HEK293 (cell line): ENCODE measurements around the gene CX3CL1.

Experiments used
- KLF7 ChIP-seq: fragments of 450-650 bp; formaldehyde crosslinking; IDR thresholded peaks from 2 replicates; pipeline ENCODE4 v1.5.1; 2016; ENCODE audit warnings: missing biosample characterization, missing genetic modification characterization, borderline replicate concordance
- ZBTB1 ChIP-seq: fragments of 450-650 bp; formaldehyde crosslinking; IDR thresholded peaks from 2 replicates; pipeline ENCODE4 v1.5.1; 2016; ENCODE audit warnings: missing biosample characterization, missing genetic modification characterization
- ZBTB20 ChIP-seq: fragments of 450-650 bp; formaldehyde crosslinking; IDR thresholded peaks from 2 replicates; pipeline ENCODE4 v1.5.1; 2016; ENCODE audit warnings: missing biosample characterization, missing genetic modification characterization
- ZFP37 ChIP-seq: fragments of 450-650 bp; formaldehyde crosslinking; IDR thresholded peaks from 2 replicates; pipeline ENCODE4 v1.5.1; 2016; ENCODE audit warnings: missing biosample characterization, missing genetic modification characterization
- ZNF114 ChIP-seq: fragments of 450-650 bp; formaldehyde crosslinking; IDR thresholded peaks from 2 replicates; pipeline ENCODE4 v1.5.0; 2017; ENCODE audit warnings: missing biosample characterization, missing genetic modification characterization
- ZNF121 ChIP-seq: fragments of 450-650 bp; formaldehyde crosslinking; IDR thresholded peaks from 2 replicates; pipeline ENCODE4 v1.5.1; 2016; ENCODE audit warnings: missing biosample characterization, missing genetic modification characterization
- ZNF335 ChIP-seq: fragments of 450-650 bp; formaldehyde crosslinking; conservative IDR thresholded peaks from 2 replicates; pipeline ENCODE4 v1.5.1; 2016; ENCODE audit warnings: missing biosample characterization, missing genetic modification characterization
- ZNF350 ChIP-seq: fragments of 450-650 bp; formaldehyde crosslinking; IDR thresholded peaks from 2 replicates; pipeline ENCODE4 v1.5.0; 2017; ENCODE audit warnings: missing biosample characterization, mild to moderate bottlenecking, missing genetic modification characterization
- ZNF510 ChIP-seq: fragments of 450-650 bp; formaldehyde crosslinking; IDR thresholded peaks from 2 replicates; pipeline ENCODE4 v1.5.1; 2018; ENCODE audit warnings: mild to moderate bottlenecking, missing genetic modification characterization, missing biosample characterization; ENCODE audit not compliant: insufficient replicate concordance
- ZNF530 ChIP-seq: fragments of 450-650 bp; formaldehyde crosslinking; IDR thresholded peaks from 2 replicates; pipeline ENCODE4 v1.5.1; 2016; ENCODE audit warnings: low read depth, missing biosample characterization, missing genetic modification characterization
- ZNF558 ChIP-seq: fragments of 450-650 bp; formaldehyde crosslinking; IDR thresholded peaks from 2 replicates; pipeline ENCODE4 v1.5.1; 2016; ENCODE audit warnings: missing biosample characterization, missing genetic modification characterization
- ZNF585B ChIP-seq: fragments of 450-650 bp; formaldehyde crosslinking; IDR thresholded peaks from 2 replicates; pipeline ENCODE4 v1.5.1; 2016; ENCODE audit warnings: missing biosample characterization, missing genetic modification characterization
- TF ChIP-seq, protein P1 (sequence below): fragments of 450-650 bp; formaldehyde crosslinking; IDR thresholded peaks from 2 replicates; pipeline ENCODE4 v1.5.1; 2016; ENCODE audit warnings: missing biosample characterization, missing genetic modification characterization
- TF ChIP-seq, protein P2 (sequence below): fragments of 450-650 bp; formaldehyde crosslinking; IDR thresholded peaks from 2 replicates; pipeline ENCODE4 v1.5.1; 2017; ENCODE audit warnings: missing biosample characterization, missing genetic modification characterization

DNA sequence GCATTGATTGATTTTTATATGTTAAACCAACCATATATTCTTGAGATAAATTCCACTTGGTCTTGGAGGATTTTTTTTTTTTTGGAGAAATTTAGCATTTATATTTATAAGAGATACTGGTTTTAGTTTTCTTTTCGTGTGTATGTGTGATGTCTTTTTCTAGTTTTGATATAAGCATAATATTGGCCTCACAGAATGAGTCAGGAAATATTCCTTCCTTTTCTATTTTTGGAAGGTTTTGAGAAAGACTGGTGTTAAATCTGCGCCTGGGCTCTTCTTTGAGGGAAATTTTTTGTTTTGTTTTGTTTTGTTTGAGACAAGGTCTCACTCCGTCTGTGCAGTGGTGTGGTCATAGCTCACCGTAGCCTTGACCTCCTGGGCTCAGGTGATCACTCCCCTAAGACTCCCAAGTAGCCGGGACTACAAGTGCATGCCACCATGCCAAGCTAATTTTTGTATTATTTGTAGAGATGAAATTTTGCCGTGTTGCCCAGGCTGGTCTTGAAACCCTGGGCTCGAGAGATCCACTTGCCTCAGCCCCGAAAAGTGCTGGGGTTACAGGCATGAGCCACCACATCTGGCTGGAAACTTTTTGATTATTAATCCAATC lies 42.5 kb upstream of the CX3CL1 start:
- TF ChIP-seq, protein P1, sequence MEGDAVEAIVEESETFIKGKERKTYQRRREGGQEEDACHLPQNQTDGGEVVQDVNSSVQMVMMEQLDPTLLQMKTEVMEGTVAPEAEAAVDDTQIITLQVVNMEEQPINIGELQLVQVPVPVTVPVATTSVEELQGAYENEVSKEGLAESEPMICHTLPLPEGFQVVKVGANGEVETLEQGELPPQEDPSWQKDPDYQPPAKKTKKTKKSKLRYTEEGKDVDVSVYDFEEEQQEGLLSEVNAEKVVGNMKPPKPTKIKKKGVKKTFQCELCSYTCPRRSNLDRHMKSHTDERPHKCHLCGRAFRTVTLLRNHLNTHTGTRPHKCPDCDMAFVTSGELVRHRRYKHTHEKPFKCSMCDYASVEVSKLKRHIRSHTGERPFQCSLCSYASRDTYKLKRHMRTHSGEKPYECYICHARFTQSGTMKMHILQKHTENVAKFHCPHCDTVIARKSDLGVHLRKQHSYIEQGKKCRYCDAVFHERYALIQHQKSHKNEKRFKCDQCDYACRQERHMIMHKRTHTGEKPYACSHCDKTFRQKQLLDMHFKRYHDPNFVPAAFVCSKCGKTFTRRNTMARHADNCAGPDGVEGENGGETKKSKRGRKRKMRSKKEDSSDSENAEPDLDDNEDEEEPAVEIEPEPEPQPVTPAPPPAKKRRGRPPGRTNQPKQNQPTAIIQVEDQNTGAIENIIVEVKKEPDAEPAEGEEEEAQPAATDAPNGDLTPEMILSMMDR (tag by site-specific recombination): no peak
- TF ChIP-seq ZNF510 (tag by site-specific recombination): no peak
- no peak for TF ChIP-seq ZNF350 (tag by site-specific recombination)
- TF ChIP-seq ZNF114 (tag by site-specific recombination): no peak
- TF ChIP-seq ZNF585B: no peak
- no peak for TF ChIP-seq ZNF530 (tag by site-specific recombination)
- TF ChIP-seq ZNF335 (tag by site-specific recombination): no peak
- TF ChIP-seq KLF7 (tag by site-specific recombination): no peak
- no peak for TF ChIP-seq ZFP37 (tag by site-specific recombination)
- no peak for TF ChIP-seq ZBTB20
- TF ChIP-seq ZBTB1 (tag by site-specific recombination): no peak
- TF ChIP-seq ZNF121 (tag by site-specific recombination): no peak
- TF ChIP-seq, protein P2, sequence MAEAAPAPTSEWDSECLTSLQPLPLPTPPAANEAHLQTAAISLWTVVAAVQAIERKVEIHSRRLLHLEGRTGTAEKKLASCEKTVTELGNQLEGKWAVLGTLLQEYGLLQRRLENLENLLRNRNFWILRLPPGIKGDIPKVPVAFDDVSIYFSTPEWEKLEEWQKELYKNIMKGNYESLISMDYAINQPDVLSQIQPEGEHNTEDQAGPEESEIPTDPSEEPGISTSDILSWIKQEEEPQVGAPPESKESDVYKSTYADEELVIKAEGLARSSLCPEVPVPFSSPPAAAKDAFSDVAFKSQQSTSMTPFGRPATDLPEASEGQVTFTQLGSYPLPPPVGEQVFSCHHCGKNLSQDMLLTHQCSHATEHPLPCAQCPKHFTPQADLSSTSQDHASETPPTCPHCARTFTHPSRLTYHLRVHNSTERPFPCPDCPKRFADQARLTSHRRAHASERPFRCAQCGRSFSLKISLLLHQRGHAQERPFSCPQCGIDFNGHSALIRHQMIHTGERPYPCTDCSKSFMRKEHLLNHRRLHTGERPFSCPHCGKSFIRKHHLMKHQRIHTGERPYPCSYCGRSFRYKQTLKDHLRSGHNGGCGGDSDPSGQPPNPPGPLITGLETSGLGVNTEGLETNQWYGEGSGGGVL (tag by site-specific recombination): no peak
- TF ChIP-seq ZNF558 (tag by site-specific recombination): no peak
